ENCODE results near the gene SLC26A9.
A peak's percentile ranks its signal among the peaks of the same experiment; 100 is the strongest.

SLC26A9 gene

DNA sequence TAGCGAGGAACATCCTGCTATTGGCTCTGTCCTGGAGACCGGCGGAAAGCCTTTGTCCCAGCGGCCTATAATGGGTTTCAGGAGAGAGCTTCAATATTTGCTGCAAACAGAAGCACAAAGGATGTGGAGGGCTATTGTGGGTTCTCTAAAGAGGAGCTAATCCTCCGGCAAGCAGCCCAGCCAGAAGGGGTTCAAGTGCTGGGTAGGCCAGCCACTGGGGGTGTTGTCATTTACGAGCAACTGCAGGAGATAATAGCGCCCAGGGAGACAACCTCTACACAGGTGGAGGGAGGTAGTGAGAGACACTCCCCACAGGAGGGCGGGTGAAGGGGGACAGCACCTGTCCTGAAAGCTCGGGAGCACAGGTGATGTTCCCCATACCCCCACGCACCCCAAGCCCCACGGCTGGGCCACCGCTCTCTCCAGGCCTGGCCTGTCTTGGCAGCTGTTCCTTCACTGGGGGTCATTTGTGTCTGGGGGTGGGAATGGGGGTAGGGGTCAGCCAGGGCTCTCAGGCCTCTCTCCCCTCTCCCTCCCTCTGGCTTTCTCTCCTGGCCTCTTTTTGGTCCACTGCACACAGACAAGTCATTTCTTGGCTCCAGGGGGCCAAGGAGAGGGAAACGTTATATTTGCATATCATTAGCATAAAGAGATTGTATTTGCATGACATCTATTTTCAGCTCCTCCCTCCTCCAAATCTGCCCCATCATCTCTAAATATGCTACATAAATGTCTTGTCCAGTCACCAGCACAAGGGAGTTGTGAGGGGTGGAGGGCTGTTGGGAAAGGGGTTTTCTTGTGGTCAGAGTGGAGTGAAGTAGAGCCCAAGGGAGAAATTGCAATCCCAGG lies 22.0 kb upstream of the SLC26A9 start:
- Mint-ChIP-seq H3K9me3 (no peaks in the 10 kb centered on the region), H3K27ac (no peak overlapping the region), H3K4me1 (ENCODE audit: low read depth) (peaks cover 33% of the 10 kb centered on the region), H3K27me3 (peaks cover 18% of the 10 kb centered on the region), H3K4me3 (no peak overlapping the region), H3K36me3 (ENCODE audit: low read depth) (no peaks in the 10 kb centered on the region)
- intact Hi-C loops (cut with micrococcal nuclease): no loop called here

DNA sequence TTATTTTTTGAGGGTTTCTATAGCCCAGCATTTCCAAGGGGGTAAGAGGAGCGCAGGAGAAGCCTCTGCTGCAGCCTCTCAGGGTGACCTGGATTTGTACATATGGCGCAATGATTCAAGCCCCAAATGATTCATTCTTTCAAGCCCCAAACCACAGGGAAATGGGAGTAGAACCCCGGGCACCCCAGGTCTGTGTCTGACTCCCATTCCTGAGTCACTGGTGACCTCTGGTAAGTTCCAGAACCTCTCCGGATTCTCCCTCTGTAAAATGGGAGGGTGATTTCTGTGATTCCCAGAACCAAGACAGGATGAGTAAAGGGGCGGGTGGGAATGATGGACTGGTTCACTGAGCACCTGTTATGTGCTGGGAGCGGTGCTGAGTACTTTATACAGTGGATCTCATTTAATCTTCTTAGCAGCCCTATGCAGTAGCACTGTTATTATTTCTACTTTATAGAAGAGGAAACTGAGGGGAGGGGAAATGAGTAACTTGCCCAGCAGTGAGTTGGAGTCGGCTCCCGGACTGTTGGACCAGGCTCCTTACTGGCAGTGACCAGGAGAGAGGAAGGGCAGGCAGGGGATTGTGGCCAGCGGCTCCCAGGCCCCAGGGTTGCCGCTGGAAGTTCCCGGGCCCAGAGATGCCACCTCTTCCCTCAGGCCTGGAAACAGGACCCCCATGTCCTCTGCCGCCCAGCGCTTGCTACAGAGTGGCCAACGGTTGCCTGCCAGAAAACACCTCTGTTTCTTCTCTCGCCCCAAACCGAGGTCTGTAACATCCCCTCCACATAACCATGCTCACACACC lies 20.3 kb upstream of the SLC26A9 start:
- Mint-ChIP-seq H3K27me3 (peaks cover 21% of the 10 kb centered on the region), H3K36me3 (ENCODE audit: low read depth) (no peaks in the 10 kb centered on the region), H3K4me3 (no peak overlapping the region), H3K27ac (no peak overlapping the region), H3K9me3 (no peaks in the 10 kb centered on the region), H3K4me1 (ENCODE audit: low read depth) (peaks cover 33% of the 10 kb centered on the region)
- intact Hi-C loops (cut with micrococcal nuclease): no loop called here

DNA sequence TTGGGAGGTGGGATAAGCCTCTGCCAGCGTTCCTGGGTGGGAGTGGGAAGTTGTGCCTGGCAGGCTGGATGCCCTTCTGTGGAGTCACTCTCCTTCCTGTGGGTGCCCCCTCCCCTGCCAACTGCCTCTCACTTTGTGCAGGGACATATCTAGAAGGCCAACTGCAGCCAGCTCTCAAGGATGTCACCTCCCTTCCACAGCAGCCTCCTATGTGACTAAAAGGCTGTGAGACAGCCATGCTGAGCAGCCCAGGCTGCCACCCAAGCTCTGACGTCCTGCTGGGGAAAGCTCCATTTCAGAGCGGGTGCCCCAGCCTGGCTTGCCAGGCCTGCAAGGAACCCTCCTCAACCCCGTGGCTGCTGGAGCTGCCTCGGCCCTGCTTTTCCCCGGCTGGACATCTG lies 19.6 kb upstream of the SLC26A9 start:
- Mint-ChIP-seq H3K36me3 (ENCODE audit: low read depth) (no peaks in the 10 kb centered on the region), H3K4me3 (no peak overlapping the region), H3K27ac (no peak overlapping the region), H3K9me3 (no peaks in the 10 kb centered on the region), H3K27me3 (peaks cover 21% of the 10 kb centered on the region), H3K4me1 (ENCODE audit: low read depth) (peaks cover 33% of the 10 kb centered on the region)
- intact Hi-C loops (cut with micrococcal nuclease): no loop called here

DNA sequence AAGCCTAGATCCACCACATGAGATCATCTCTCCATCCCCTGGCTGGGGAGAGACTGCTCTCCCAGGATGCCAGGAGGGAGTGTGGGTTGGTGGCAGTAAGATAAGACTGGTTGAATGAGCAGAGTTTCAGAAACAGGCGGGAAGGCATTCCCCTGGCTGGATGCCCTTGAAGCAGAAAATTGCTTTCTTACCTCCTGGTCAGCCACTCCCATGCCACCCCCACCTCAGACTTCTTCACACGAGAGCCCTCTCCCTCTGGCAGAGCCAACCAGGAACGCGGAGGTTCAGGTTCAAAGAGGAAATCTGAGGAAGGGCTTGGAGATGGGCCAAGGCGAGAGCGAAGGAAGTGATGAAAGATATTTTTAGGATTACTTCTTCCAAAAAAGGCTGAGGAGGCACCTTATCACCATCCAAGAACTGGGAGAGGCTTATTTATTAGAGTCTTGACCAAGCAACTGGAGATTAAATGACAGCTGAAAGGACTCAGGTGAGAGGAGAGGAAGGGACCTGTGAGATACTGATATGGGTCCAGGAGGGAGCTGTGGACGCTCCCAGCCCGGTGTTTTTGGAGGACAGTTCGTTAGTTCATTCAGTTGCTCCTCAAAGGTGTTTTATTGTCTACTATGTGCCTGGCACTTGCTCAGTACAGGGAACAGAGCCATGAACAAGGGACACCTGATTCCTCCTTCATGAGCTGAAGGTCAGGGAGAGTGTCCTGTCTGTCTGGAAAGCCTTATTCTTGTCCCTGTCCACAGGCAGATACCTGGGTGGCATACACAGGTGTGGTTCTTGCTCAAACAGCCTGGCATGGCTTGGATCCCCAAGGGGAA lies 18.9 kb upstream of the SLC26A9 start:
- Mint-ChIP-seq H3K27ac (peak overlapping the region; percentile 35), H3K4me3 (no peak overlapping the region), H3K4me1 (ENCODE audit: low read depth) (peaks cover 33% of the 10 kb centered on the region), H3K9me3 (no peaks in the 10 kb centered on the region), H3K27me3 (peaks cover 19% of the 10 kb centered on the region), H3K36me3 (ENCODE audit: low read depth) (no peaks in the 10 kb centered on the region)
- intact Hi-C loops (cut with micrococcal nuclease): no loop called here

DNA sequence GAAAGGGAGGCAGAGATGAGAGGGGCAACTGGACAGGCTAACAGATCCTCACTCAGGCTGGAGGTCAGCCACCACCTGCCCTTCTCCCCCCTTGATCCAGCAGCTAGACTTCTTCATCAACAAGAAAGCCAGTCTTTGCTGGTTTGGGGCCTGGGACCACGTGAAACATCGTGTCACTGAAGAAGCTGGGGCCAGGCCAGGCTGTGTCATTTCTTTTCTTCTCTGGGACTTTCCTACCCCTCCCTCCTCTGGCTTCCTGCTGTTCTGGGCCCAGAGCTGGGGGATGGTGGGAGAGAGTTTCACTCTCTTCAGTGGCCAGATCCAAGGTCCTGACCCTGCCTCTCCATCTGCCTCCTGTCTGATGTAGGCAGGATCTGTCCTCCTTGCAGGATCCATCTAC lies 18.1 kb upstream of the SLC26A9 start:
- intact Hi-C loops (cut with micrococcal nuclease): no loop called here
- Mint-ChIP-seq H3K27ac (peak overlapping the region; percentile 35), H3K4me1 (ENCODE audit: low read depth) (peaks cover 33% of the 10 kb centered on the region), H3K4me3 (no peak overlapping the region), H3K9me3 (no peaks in the 10 kb centered on the region), H3K36me3 (ENCODE audit: low read depth) (no peaks in the 10 kb centered on the region), H3K27me3 (peaks cover 25% of the 10 kb centered on the region)

DNA sequence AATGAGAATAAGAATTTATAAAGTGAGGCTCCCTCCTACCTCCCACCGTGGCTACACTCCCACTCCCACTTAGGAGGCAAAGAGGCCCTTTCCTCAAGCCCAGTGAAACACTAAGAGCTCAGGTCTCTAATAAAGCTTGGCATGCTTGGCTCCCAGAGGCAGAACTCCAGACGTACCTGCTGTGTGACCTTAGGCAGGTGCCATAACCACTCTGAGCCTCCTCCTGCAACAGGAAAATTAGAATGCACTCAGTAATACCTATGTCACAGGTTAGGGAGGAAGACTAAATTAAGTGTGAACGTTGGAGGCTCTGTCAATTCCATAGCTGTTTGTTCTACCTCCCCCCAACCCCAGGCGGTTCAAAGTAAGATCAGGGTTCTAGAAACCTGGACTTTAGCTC lies 16.5 kb upstream of the SLC26A9 start:
- intact Hi-C loops (cut with micrococcal nuclease): no loop called here
- no peaks in the 10 kb centered on the region for H3K36me3 Mint-ChIP-seq (ENCODE audit: low read depth)
- H3K27me3 Mint-ChIP-seq: peaks cover 33% of the 10 kb centered on the region

DNA sequence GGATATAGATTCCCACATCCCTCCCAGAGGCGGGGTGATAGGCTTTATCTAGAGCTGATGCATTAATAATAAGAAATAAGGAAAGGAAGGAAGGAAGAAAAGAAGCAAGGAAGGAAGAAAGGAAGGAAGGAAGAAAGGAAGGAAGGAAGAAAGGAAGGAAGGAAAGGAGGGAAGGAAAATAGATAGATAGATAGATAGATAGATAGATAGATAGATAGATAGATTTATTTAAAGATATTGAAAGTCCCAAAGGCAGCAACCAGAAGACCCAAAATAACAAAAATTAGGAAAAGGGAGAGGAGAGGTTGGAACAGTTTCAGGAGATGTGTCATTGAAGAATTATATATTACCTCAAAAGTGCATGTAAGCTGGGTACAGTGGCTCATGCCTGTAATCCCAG lies 12.2 kb upstream of the SLC26A9 start:
- Mint-ChIP-seq H3K4me3 (no peak overlapping the region), H3K36me3 (ENCODE audit: low read depth) (no peaks in the 10 kb centered on the region), H3K27me3 (peaks cover 20% of the 10 kb centered on the region), H3K9me3 (no peaks in the 10 kb centered on the region), H3K27ac (no peak overlapping the region), H3K4me1 (ENCODE audit: low read depth) (peaks cover 16% of the 10 kb centered on the region)
- intact Hi-C loops (cut with micrococcal nuclease): no loop called here

More for the DNA sequence above, 16.5 kb upstream of the SLC26A9 start:
- no peak overlapping the region for H3K4me3 Mint-ChIP-seq
- peaks cover 33% of the 10 kb centered on the region for H3K4me1 Mint-ChIP-seq (ENCODE audit: low read depth)
- no peak overlapping the region for H3K27ac Mint-ChIP-seq
- H3K9me3 Mint-ChIP-seq: no peaks in the 10 kb centered on the region

DNA sequence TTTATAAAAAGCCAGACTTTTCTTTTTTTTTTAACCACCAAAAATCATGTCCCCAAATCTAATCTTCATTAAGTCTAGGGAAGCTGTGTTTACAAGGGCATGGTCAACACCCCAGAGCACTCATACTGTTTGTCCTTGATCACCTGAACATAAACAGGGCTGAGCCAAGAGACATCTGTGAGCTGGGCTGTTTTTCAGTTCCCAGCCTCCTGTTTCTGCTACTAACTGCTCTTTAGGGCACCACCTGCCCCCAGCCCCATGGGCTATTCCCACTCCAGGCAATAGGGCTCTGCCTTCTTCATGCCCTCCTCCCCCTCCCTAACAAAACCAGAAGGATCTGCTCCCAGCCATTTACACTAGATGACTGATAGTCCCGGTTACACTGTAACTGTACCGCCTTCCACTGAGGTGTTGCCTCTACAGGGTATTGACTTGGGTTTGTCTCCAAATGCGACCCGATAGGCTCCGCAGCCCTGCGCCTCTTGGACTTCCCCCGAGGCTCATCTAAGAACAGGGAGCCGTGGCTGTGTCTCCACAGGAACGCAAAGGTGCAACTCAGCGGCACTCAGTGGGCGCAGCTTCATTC lies 11.7 kb upstream of the SLC26A9 start:
- Mint-ChIP-seq H3K27ac (no peak overlapping the region), H3K4me3 (no peak overlapping the region), H3K4me1 (ENCODE audit: low read depth) (peaks cover 18% of the 10 kb centered on the region), H3K27me3 (peaks cover 20% of the 10 kb centered on the region), H3K36me3 (ENCODE audit: low read depth) (no peaks in the 10 kb centered on the region), H3K9me3 (no peaks in the 10 kb centered on the region)
- intact Hi-C loops (cut with micrococcal nuclease): no loop called here

DNA sequence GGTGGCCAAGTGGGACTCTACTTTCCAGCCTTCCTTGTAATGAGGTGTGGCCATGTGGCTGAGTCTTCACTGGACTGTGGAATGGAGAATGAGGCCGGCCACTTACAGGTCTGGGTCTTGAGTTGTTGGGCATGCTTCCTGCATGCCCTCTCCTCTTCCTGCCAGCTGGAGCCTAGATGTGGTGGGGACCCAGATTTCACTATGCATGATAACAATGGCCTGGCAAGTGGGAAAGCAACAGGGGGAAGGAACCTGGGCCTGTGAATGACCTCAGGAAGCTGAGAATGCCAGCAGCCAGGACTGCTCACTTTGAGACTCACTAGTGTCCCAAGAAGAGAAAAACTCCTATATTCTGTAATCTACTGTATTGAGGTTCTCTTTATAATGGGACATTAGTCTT lies 8.5 kb upstream of the SLC26A9 start:
- H3K36me3 Mint-ChIP-seq (ENCODE audit: low read depth): no peaks in the 10 kb centered on the region
- H3K4me3 Mint-ChIP-seq: no peak overlapping the region
- H3K9me3 Mint-ChIP-seq: no peaks in the 10 kb centered on the region
- H3K4me1 Mint-ChIP-seq (ENCODE audit: low read depth): peaks cover 48% of the 10 kb centered on the region
- intact Hi-C loops (cut with micrococcal nuclease): no loop called here
- peak overlapping the region; percentile 50 for H3K27ac Mint-ChIP-seq
- H3K27me3 Mint-ChIP-seq: peaks cover 18% of the 10 kb centered on the region

DNA sequence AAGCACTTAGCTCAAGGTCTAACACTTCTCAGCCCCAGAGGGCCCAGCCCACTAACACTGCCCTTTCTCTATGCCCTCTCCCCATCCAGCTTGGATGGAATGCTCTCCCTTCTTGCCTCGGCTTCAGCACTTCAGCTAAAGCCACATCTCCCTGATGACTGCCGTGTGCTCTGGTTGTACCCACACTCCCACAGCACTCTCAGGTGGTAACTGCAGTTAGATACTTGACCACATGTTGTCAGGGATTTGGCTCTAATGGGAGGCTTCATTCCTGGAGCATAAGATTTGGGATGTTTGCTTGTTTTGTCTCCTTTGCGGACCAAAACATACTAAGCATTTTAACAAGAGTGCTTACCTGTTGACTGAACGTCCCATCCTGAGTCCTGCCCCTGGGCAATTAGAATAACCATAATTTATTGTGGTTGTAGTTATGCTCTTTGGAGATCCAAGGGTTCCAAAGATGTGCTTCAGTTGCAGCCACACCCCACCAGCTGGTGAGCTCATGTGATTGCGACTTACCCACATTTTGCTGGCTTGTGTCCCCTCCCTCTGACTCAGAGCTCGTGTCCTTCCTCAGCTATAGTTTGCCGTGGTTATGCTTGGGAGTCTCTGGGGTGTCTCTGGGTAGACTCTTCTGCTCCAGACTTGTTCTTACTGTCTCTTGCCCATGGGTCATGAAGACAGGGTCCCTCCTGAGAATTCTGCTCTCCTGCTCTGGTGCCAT lies 7.7 kb upstream of the SLC26A9 start:
- peaks cover 20% of the 10 kb centered on the region for H3K27me3 Mint-ChIP-seq
- H3K4me1 Mint-ChIP-seq (ENCODE audit: low read depth): peaks cover 48% of the 10 kb centered on the region
- no peaks in the 10 kb centered on the region for H3K9me3 Mint-ChIP-seq
- H3K27ac Mint-ChIP-seq: peak overlapping the region; percentile 50
- no peak overlapping the region for H3K4me3 Mint-ChIP-seq
- no peaks in the 10 kb centered on the region for H3K36me3 Mint-ChIP-seq (ENCODE audit: low read depth)
- intact Hi-C loops (cut with micrococcal nuclease): no loop called here

DNA sequence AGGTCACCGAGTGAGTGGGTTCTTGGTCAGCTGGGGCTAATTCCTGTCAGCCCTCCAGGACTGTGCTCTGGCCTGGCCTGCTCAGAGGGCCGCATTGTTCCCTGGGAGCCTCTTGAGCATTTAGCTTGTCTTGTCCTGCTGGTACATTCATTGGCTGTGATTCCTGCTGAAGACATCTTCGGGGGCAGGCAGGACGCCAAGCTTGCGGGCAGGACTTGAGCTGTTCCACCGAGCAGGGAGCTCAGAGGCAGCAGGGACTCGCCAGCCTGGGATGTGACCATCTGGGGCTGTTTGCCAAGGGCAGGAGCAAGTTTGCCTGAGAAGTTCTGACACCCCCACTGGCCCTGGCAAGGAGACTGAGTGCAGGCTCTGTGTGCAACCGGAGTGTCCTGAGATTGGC lies 7.0 kb upstream of the SLC26A9 start:
- H3K4me3 Mint-ChIP-seq: no peak overlapping the region
- peaks cover 21% of the 10 kb centered on the region for H3K27me3 Mint-ChIP-seq
- H3K36me3 Mint-ChIP-seq (ENCODE audit: low read depth): no peaks in the 10 kb centered on the region
- intact Hi-C loops (cut with micrococcal nuclease): no loop called here
- no peaks in the 10 kb centered on the region for H3K9me3 Mint-ChIP-seq
- peak overlapping the region; percentile 9 for H3K27ac Mint-ChIP-seq
- H3K4me1 Mint-ChIP-seq (ENCODE audit: low read depth): peaks cover 48% of the 10 kb centered on the region

DNA sequence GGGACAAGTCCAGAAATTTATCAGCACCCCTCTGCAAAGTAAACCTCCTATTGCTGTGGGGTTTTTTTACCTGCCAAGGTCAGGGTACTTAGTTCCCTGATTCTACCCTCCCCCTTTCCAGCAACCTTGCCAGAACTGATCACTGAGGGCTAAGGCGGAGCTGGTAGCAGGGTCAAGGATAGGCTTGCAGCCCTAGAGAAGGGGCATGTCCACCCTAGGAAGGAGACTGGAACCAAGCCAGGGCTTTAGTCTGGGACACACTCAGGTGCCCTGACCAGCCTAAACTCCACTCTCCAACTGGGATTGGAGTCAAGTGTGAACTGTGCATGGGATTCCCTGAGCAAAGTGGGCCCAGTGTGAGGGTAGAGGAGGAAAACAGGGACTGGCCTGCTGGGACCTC lies 6.5 kb upstream of the SLC26A9 start:
- Mint-ChIP-seq H3K27ac (peak overlapping the region; percentile 9), H3K4me3 (no peak overlapping the region), H3K4me1 (ENCODE audit: low read depth) (peaks cover 48% of the 10 kb centered on the region), H3K9me3 (no peaks in the 10 kb centered on the region), H3K36me3 (ENCODE audit: low read depth) (no peaks in the 10 kb centered on the region), H3K27me3 (peaks cover 19% of the 10 kb centered on the region)
- intact Hi-C loops (cut with micrococcal nuclease): no loop called here

DNA sequence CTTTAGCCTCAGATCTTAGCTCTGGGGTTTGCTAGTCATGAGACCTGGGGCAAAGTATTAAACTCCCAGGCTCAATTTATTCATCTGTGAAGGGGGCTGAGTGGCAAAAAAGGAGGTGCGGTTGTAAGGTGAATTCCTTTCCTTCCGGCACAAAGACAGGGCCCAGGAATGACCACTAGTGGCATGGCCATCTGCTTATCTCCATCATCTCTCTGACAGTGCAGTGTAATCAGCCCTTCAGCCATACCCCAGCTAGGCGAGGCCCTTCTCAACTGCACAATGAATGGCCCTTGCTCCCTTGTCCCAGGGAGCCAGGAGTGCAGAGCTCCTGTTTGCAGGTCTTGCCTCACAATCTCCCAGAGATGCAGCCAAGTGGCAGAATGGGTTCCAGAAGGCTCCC lies 5.6 kb upstream of the SLC26A9 start:
- intact Hi-C loops (cut with micrococcal nuclease): no loop called here
- no peak overlapping the region for H3K27ac Mint-ChIP-seq
- peaks cover 51% of the 10 kb centered on the region for H3K4me1 Mint-ChIP-seq (ENCODE audit: low read depth)
- no peaks in the 10 kb centered on the region for H3K36me3 Mint-ChIP-seq (ENCODE audit: low read depth)
- no peaks in the 10 kb centered on the region for H3K9me3 Mint-ChIP-seq
- H3K27me3 Mint-ChIP-seq: peaks cover 24% of the 10 kb centered on the region
- H3K4me3 Mint-ChIP-seq: no peak overlapping the region

Data from dendritic cell treated with granulocyte-macrophage colony-stimulating factor and Interleukin-4, amounts not matched to agents 40 ng/mL and 50 ng/mL, for 4 days (primary cell).